ENCODE data around the gene ACTA2.

The ACTA2 gene

GRCh38 chr10:88953662-88954061 lies 1.1 kb upstream of the ACTA2 start:
- TF ChIP-seq REST (IDR thresholded peaks at IDR 0.05; ENCODE audit: insufficient read depth in 1 of 2, low read depth in 2 of 2, low read length in 2 of 2) (no peak), TAF1 (IDR thresholded peaks at IDR 0.05; ENCODE audit: borderline replicate concordance, insufficient read depth, low read length) (no peak), FOXP2 (optimal IDR thresholded peaks at IDR 0.05; ENCODE audit: borderline replicate concordance, extremely low read depth, extremely low read length, insufficient read depth) (no peak), POLR2AphosphoS5 (IDR thresholded peaks at IDR 0.05; ENCODE audit: low read depth, low read length) (no peak), SIN3A (IDR thresholded peaks at IDR 0.05; ENCODE audit: borderline replicate concordance, insufficient read depth, low read length) (no peak)

GRCh38 chr10:88949912-88950837 lies 2.4 kb downstream of the ACTA2 start:
- TF ChIP-seq TAF1 (IDR thresholded peaks at IDR 0.05; ENCODE audit: borderline replicate concordance, insufficient read depth, low read length) (no peak), FOXP2 (optimal IDR thresholded peaks at IDR 0.05; ENCODE audit: borderline replicate concordance, extremely low read depth, extremely low read length, insufficient read depth) (no peak), REST (IDR thresholded peaks at IDR 0.05; ENCODE audit: insufficient read depth in 1 of 2, low read depth in 2 of 2, low read length in 2 of 2) (no peak), POLR2AphosphoS5 (IDR thresholded peaks at IDR 0.05; ENCODE audit: low read depth, low read length) (no peak), SIN3A (IDR thresholded peaks at IDR 0.05; ENCODE audit: borderline replicate concordance, insufficient read depth, low read length) (no peak)

- TF ChIP-seq POLR2AphosphoS5 (IDR thresholded peaks at IDR 0.05; ENCODE audit: low read depth, low read length) (no peak), SIN3A (IDR thresholded peaks at IDR 0.05; ENCODE audit: borderline replicate concordance, insufficient read depth, low read length) (no peak), TAF1 (IDR thresholded peaks at IDR 0.05; ENCODE audit: borderline replicate concordance, insufficient read depth, low read length) (no peak), FOXP2 (optimal IDR thresholded peaks at IDR 0.05; ENCODE audit: borderline replicate concordance, extremely low read depth, extremely low read length, insufficient read depth) (no peak), REST (IDR thresholded peaks at IDR 0.05; ENCODE audit: insufficient read depth in 1 of 2, low read depth in 2 of 2, low read length in 2 of 2) (no peak)
Measured at GRCh38 chr10:88949051-88949450, 3.5 kb downstream of the ACTA2 start.

- TF ChIP-seq TAF1 (IDR thresholded peaks at IDR 0.05; ENCODE audit: borderline replicate concordance, insufficient read depth, low read length) (no peak), POLR2AphosphoS5 (IDR thresholded peaks at IDR 0.05; ENCODE audit: low read depth, low read length) (no peak), SIN3A (IDR thresholded peaks at IDR 0.05; ENCODE audit: borderline replicate concordance, insufficient read depth, low read length) (no peak), REST (IDR thresholded peaks at IDR 0.05; ENCODE audit: insufficient read depth in 1 of 2, low read depth in 2 of 2, low read length in 2 of 2) (no peak), FOXP2 (optimal IDR thresholded peaks at IDR 0.05; ENCODE audit: borderline replicate concordance, extremely low read depth, extremely low read length, insufficient read depth) (no peak)
Measured at GRCh38 chr10:88946965-88947590, 5.5 kb downstream of the ACTA2 start.

Measured in PFSK-1 (cell line).